Fibroblast of lung (primary cell): Measurements from ENCODE around the gene KRTAP10-12.

Experiments
- CTCF ChIP-seq, 2 donors: IDR thresholded peaks in 1 of 2; conservative IDR thresholded peaks in 1 of 2; 1 replicate in 1 of 2; 2 replicates in 1 of 2; pipeline ENCODE4 v1.5.1; 2011 to 2012; ENCODE audit warnings: low read length in 2 of 2, control low read depth in 1 of 2, inconsistent platforms in 1 of 2, low read depth in 1 of 2, mild to moderate bottlenecking in 1 of 2
- EZH2 ChIP-seq: IDR thresholded peaks from 2 replicates; pipeline ENCODE4 v1.5.1; 2012; ENCODE audit warnings: low read length, control low read depth, mild to moderate bottlenecking; ENCODE audit errors: missing control alignments

GRCh38 chr21:44741921-44742320, 44.9 kb downstream of the KRTAP10-12 start:
- TF ChIP-seq EZH2 (no peak), CTCF (conservative IDR thresholded peaks at IDR 0.05 in 1 of 2, IDR thresholded peaks at IDR 0.05 in 1 of 2; ENCODE audit: low read depth in 1 of 2, low read length in 2 of 2) (no peak)
